IMR-90 (cell line): ENCODE data around the gene BTG2. TPM values are rescaled to one million over a fixed set of nuclear protein-coding genes. Genes with fewer than 3 reads are reported as not detected.

Source experiments
- ATAC-seq: fragments of 200-7000 bp; cut with Tn5 transposase; 2 replicates; pipeline ENCODE4 v1.9.1; 2020; ENCODE audit warnings: low read depth, mild to moderate bottlenecking, moderate library complexity
- BruUV-seq: library from RNA; stranded (reverse); fragments of 400-500 nt; replicated peaks from 2 replicates; lab custom pipeline; 2021; lab: Mats Ljungman, UMichigan
- CTCF ChIA-PET: fragments of 300-600 bp; formaldehyde crosslinking; extraction: SDS; loops from one replicate; lab custom pipeline; 2021; ENCODE audit warnings: antibody characterized with exemption; lab: Yijun Ruan, JAX
- POLR2A ChIA-PET: fragments of 300-600 bp; sonication (Branson Sonifier 250); formaldehyde crosslinking; loops from one replicate; lab custom pipeline; 2022; ENCODE audit warnings: antibody characterized with exemption; ENCODE audit not compliant: unreplicated experiment; lab: Charles Lee
- DNase-seq: peaks from one replicate; pipeline ENCODE4 v3.0.0; 2013
- H2AFZ ChIP-seq: replicated peaks from 2 replicates; pipeline ENCODE3; 2013; ENCODE audit warnings: low read length, mild to moderate bottlenecking; ENCODE audit not compliant: poor library complexity
- H2AK5ac ChIP-seq: 2 replicates; pipeline ENCODE4 v1.6.1; 2013; ENCODE audit warnings: low read depth, low read length, inconsistent platforms
- H2AK9ac ChIP-seq: replicated peaks from 2 replicates; pipeline ENCODE3; 2013; ENCODE audit warnings: mild to moderate bottlenecking, low read depth, low read length, moderate library complexity; ENCODE audit not compliant: poor library complexity
- H2BK120ac ChIP-seq: 2 replicates; pipeline ENCODE4 v1.6.1; 2013; ENCODE audit warnings: low read depth, low read length, inconsistent platforms
- H2BK15ac ChIP-seq: 3 replicates; pipeline ENCODE4 v1.6.1; 2013; ENCODE audit warnings: low read depth, low read length, inconsistent platforms
- H2BK20ac ChIP-seq: 2 replicates; pipeline ENCODE4 v1.6.1; 2013; ENCODE audit warnings: low read depth, mild to moderate bottlenecking, inconsistent platforms, low read length, moderate library complexity
- H2BK5ac ChIP-seq: 2 replicates; pipeline ENCODE4 v1.6.1; 2013; ENCODE audit warnings: mild to moderate bottlenecking, low read depth, low read length, inconsistent platforms; ENCODE audit not compliant: poor library complexity, severe bottlenecking
- H3K14ac ChIP-seq: replicated peaks from 2 replicates; pipeline ENCODE4 v1.6.1; 2013; ENCODE audit warnings: low read depth, low read length, inconsistent platforms
- H3K18ac ChIP-seq: 2 replicates; pipeline ENCODE4 v1.6.1; 2013; ENCODE audit warnings: low read depth, low read length, control low read depth
- H3K23ac ChIP-seq: 2 replicates; pipeline ENCODE4 v1.6.1; 2013; ENCODE audit warnings: low read depth, low read length, inconsistent platforms
- H3K27ac ChIP-seq: 2 replicates; pipeline ENCODE4 v1.5.1; 2013; ENCODE audit warnings: mild to moderate bottlenecking, control low read depth, low read length; ENCODE audit not compliant: insufficient read depth
- H3K27me3 ChIP-seq: 2 replicates; pipeline ENCODE4 v1.6.1; 2013; ENCODE audit warnings: low read length; ENCODE audit not compliant: control insufficient read depth, insufficient read depth
- H3K36me3 ChIP-seq: 2 replicates; pipeline ENCODE4 v1.6.1; 2013; ENCODE audit warnings: low read length, mixed read lengths; ENCODE audit not compliant: control insufficient read depth, insufficient read depth
- H3K4ac ChIP-seq: 2 replicates; pipeline ENCODE4 v1.6.1; 2013; ENCODE audit warnings: low read depth, low read length, inconsistent platforms
- H3K4me1 ChIP-seq: 2 replicates; pipeline ENCODE4 v1.6.1; 2013; ENCODE audit warnings: low read length, mixed read lengths; ENCODE audit not compliant: control insufficient read depth, insufficient read depth
- H3K4me2 ChIP-seq: 2 replicates; pipeline ENCODE4 v1.6.1; 2013; ENCODE audit warnings: low read depth, mild to moderate bottlenecking, control low read depth, low read length, moderate library complexity
- H3K4me3 ChIP-seq: 2 replicates; pipeline ENCODE4 v1.5.1; 2013; ENCODE audit warnings: low read depth, mild to moderate bottlenecking, control low read depth, low read length, moderate library complexity; ENCODE audit not compliant: insufficient read depth
- H3K56ac ChIP-seq: 2 replicates; pipeline ENCODE4 v1.6.1; 2013; ENCODE audit warnings: low read length, inconsistent platforms; ENCODE audit not compliant: insufficient read depth; ENCODE audit errors: extremely low read depth
- H3K79me1 ChIP-seq, 2 experiments: 2 replicates each; pipeline ENCODE4 v1.6.1; 2013; ENCODE audit warnings: low read length in 2 of 2, inconsistent platforms in 1 of 2, low read depth in 1 of 2
- H3K9ac ChIP-seq: 2 replicates; pipeline ENCODE4 v1.6.1; 2013; ENCODE audit warnings: low read depth, low read length, control low read depth
- H3K9me1 ChIP-seq: 2 replicates; pipeline ENCODE4 v1.6.1; 2013; ENCODE audit warnings: low read length, inconsistent platforms; ENCODE audit not compliant: insufficient read depth
- H3K9me3 ChIP-seq: 2 replicates; pipeline ENCODE4 v1.6.1; 2013; ENCODE audit warnings: low read length; ENCODE audit not compliant: control insufficient read depth, insufficient read depth
- H4K20me1 ChIP-seq: 2 replicates; pipeline ENCODE4 v1.6.1; 2013; ENCODE audit warnings: low read length, inconsistent platforms; ENCODE audit not compliant: insufficient read depth
- H4K5ac ChIP-seq: 2 replicates; pipeline ENCODE4 v1.6.1; 2013; ENCODE audit warnings: mild to moderate bottlenecking, low read depth, low read length, control low read depth
- H4K8ac ChIP-seq, 2 experiments: 2 replicates each; pipeline ENCODE4 v1.6.1; 2013; ENCODE audit warnings: low read depth in 2 of 2, low read length in 2 of 2, control low read depth in 1 of 2, inconsistent platforms in 1 of 2
- H4K91ac ChIP-seq: 2 replicates; pipeline ENCODE4 v1.6.1; 2013; ENCODE audit warnings: low read depth, low read length, inconsistent platforms; ENCODE audit not compliant: insufficient read depth
- BHLHE40 ChIP-seq: fragments of 150-350 bp; IDR thresholded peaks from 2 replicates; pipeline ENCODE4 v1.6.1; 2016; ENCODE audit warnings: mild to moderate bottlenecking, low read depth, low read length
- CEBPB ChIP-seq: IDR thresholded peaks from 2 replicates; pipeline ENCODE4 v1.6.1; 2012; ENCODE audit warnings: low read depth, low read length, improper control_type of control experiment
- FOS ChIP-seq: fragments of 150-350 bp; IDR thresholded peaks from 2 replicates; pipeline ENCODE4 v1.6.1; 2016; ENCODE audit warnings: low read depth, low read length
- MAZ ChIP-seq: IDR thresholded peaks from 2 replicates; pipeline ENCODE4 v1.6.1; 2012; ENCODE audit warnings: low read depth, mild to moderate bottlenecking, low read length, improper control_type of control experiment, moderate library complexity, borderline replicate concordance
- MXI1 ChIP-seq: IDR thresholded peaks from 2 replicates; pipeline ENCODE4 v1.6.1; 2012; ENCODE audit warnings: low read depth, mild to moderate bottlenecking, low read length, moderate library complexity, borderline replicate concordance
- RAD21 ChIP-seq: IDR thresholded peaks from 2 replicates; pipeline ENCODE4 v1.6.1; 2012; ENCODE audit warnings: low read length, improper control_type of control experiment
- RFX5 ChIP-seq: IDR thresholded peaks from 2 replicates; pipeline ENCODE4 v1.8.0; 2012; ENCODE audit warnings: low read depth, mild to moderate bottlenecking, low read length, moderate library complexity
- USF2 ChIP-seq: fragments of 150-350 bp; IDR thresholded peaks from 2 replicates; pipeline ENCODE4 v1.6.1; 2017; ENCODE audit warnings: mild to moderate bottlenecking, antibody characterized with exemption, low read length, low read depth
- WGBS, 2 experiments: methylation state at CpG; one replicate each; pipeline versions ENCODE4 v1.1.5 to v1.1.7; 2013; ENCODE audit warnings: missing lambda C conversion rate in 2 of 2; ENCODE audit not compliant: insufficient read length in 1 of 2; ENCODE audit errors: extremely low coverage in 2 of 2; 5-methylcytosine and 5-hydroxymethylcytosine counted together
- dilution Hi-C: fragments of 300-500 bp; cut with HindIII; formaldehyde crosslinking; loops from one replicate; pipeline ENCODE4 v1.14.3; 2018; ENCODE audit warnings: low sequenced_read_pairs; ENCODE audit not compliant: unreplicated experiment
- in situ Hi-C: fragments of 300-500 bp; cut with MboI; formaldehyde crosslinking; loops from 3 replicates; pipeline ENCODE4 v1.14.3; 2019; ENCODE audit warnings: low sequenced_read_pairs, inconsistent platforms, mixed read lengths
- intact Hi-C: fragments of 100-400 bp; cut with micrococcal nuclease; formaldehyde crosslinking; loops from 2 replicates; pipeline ENCODE4 v1.10.0; 2022
- polyA plus RNA-seq, 3 experiments: library from polyadenylated mRNA; depleted of rRNA; stranded (reverse); fragments of >200 nt; gene quantifications; 2 replicates each; pipeline ENCODE4 v1.2.3, GENCODE V29; 2012; ENCODE audit warnings: low replicate concordance in 1 of 3
- total RNA-seq: library from RNA; depleted of rRNA; stranded (reverse); fragments of >200 nt; gene quantifications from 2 replicates; pipeline ENCODE4 v1.2.3, GENCODE V29; 2012
- TF ChIP-seq, protein P1 (sequence below): conservative IDR thresholded peaks from 2 replicates; pipeline ENCODE4 v1.5.1; 2012; ENCODE audit warnings: mild to moderate bottlenecking, low read depth, low read length, improper control_type of control experiment
- TF ChIP-seq, protein P2 (sequence below): fragments of 150-350 bp; IDR thresholded peaks from 2 replicates; pipeline ENCODE4 v1.6.1; 2016; ENCODE audit warnings: low read depth, mild to moderate bottlenecking, low read length, moderate library complexity, borderline replicate concordance

The BTG2 gene
- total and polyA plus RNA-seq, 2 of the 4 experiments (the other 2 are of a cell fraction), result 8.4 to 18.8 TPM

GRCh38 chr1:203343956-203344754 lies 38.8 kb downstream of the BTG2 start:
- 76% methylated on average over 2 of the region's 9 CpGs; no CpG with 5 or more reads in 1 of the 2 experiments for WGBS, 2 experiments
- peaks cover 56% of the 10 kb centered on the region for H3K27me3 ChIP-seq
- no peak overlapping the region for H4K8ac ChIP-seq
- H2AFZ ChIP-seq, result no peak overlapping the region
- TF ChIP-seq USF2 (no peak), RAD21 (no peak), MAZ (no peak), BHLHE40 (no peak), FOS (no peak), CEBPB (no peak), MXI1 (no peak), RFX5 (no peak)
- TF ChIP-seq, protein P1, sequence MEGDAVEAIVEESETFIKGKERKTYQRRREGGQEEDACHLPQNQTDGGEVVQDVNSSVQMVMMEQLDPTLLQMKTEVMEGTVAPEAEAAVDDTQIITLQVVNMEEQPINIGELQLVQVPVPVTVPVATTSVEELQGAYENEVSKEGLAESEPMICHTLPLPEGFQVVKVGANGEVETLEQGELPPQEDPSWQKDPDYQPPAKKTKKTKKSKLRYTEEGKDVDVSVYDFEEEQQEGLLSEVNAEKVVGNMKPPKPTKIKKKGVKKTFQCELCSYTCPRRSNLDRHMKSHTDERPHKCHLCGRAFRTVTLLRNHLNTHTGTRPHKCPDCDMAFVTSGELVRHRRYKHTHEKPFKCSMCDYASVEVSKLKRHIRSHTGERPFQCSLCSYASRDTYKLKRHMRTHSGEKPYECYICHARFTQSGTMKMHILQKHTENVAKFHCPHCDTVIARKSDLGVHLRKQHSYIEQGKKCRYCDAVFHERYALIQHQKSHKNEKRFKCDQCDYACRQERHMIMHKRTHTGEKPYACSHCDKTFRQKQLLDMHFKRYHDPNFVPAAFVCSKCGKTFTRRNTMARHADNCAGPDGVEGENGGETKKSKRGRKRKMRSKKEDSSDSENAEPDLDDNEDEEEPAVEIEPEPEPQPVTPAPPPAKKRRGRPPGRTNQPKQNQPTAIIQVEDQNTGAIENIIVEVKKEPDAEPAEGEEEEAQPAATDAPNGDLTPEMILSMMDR, result no peak
- TF ChIP-seq, protein P2, sequence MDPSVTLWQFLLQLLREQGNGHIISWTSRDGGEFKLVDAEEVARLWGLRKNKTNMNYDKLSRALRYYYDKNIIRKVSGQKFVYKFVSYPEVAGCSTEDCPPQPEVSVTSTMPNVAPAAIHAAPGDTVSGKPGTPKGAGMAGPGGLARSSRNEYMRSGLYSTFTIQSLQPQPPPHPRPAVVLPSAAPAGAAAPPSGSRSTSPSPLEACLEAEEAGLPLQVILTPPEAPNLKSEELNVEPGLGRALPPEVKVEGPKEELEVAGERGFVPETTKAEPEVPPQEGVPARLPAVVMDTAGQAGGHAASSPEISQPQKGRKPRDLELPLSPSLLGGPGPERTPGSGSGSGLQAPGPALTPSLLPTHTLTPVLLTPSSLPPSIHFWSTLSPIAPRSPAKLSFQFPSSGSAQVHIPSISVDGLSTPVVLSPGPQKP, result no peak
- ATAC-seq (no peak), DNase-seq (no peak)
- in situ Hi-C loops, result loop anchor here (5.0 to 10.0 kb wide), 3 partner anchors 98 to 361 kb away; no protein-coding TSS in a partner anchor
- H2BK15ac ChIP-seq, result no peak overlapping the region
- no peak overlapping the region for H2AK9ac ChIP-seq
- H3K4me2 ChIP-seq, result no peak overlapping the region
- intact Hi-C loops, result no loop called here
- H3K4ac ChIP-seq, result no peak overlapping the region
- H3K4me3 ChIP-seq, result no peak overlapping the region
- no TSS peak for BruUV-seq
- dilution Hi-C loops, result no loop called here
- POLR2A ChIA-PET, result no interaction called here
- H3K56ac ChIP-seq, result no peak overlapping the region
- no peak overlapping the region for H2AK5ac ChIP-seq
- H2BK5ac ChIP-seq, result no peak overlapping the region
- H3K9me3 ChIP-seq, result no peaks in the 10 kb centered on the region
- no peaks in the 10 kb centered on the region for H4K20me1 ChIP-seq
- H4K91ac ChIP-seq, result no peak overlapping the region
- no peaks in the 10 kb centered on the region for H3K79me1 ChIP-seq
- H2BK120ac ChIP-seq, result no peak overlapping the region
- no peak overlapping the region for H3K14ac ChIP-seq
- no peak overlapping the region for H4K5ac ChIP-seq
- CTCF ChIA-PET, result interaction anchor here (1.0 to 2.1 kb wide), 4 partner anchors 12 to 96 kb away, joined by 3 to 9 read pairs (median 4); no protein-coding TSS in a partner anchor
- H3K9ac ChIP-seq, result no peak overlapping the region
- H3K4me1 ChIP-seq, result no peaks in the 10 kb centered on the region; the same call in 1 of the 2 replicates
- H3K36me3 ChIP-seq, result no peaks in the 10 kb centered on the region
- no peak overlapping the region for H2BK20ac ChIP-seq
- no peak overlapping the region for H3K23ac ChIP-seq
- H3K9me1 ChIP-seq, result no peaks in the 10 kb centered on the region; the same call in 1 of the 2 replicates
- H3K27ac ChIP-seq, result no peak overlapping the region
- H3K18ac ChIP-seq, result no peak overlapping the region
